BLaER1 (cell line): ENCODE measurements around the gene CUBN.
"Not testable (repeated sequence)": the region's sequence is repeated elsewhere in the genome, so short reads cannot be mapped to it uniquely, and the experiment has no call there.

ENCODE experiments used
- H3K27ac ChIP-seq: shearing (Covaris generic); formaldehyde crosslinking; 2 replicates; pipeline ENCODE4 v1.8.1; 2022
- H3K27me3 ChIP-seq: shearing (Covaris generic); formaldehyde crosslinking; 2 replicates; pipeline ENCODE4 v1.8.1; 2022
- H3K36me3 ChIP-seq: shearing (Covaris generic); formaldehyde crosslinking; 2 replicates; pipeline ENCODE4 v1.8.1; 2022
- H3K4me1 ChIP-seq: shearing (Covaris generic); formaldehyde crosslinking; 2 replicates; pipeline ENCODE4 v1.8.1; 2022
- H3K4me2 ChIP-seq: shearing (Covaris generic); formaldehyde crosslinking; 2 replicates; pipeline ENCODE4 v1.8.1; 2022
- H3K4me3 ChIP-seq: shearing (Covaris generic); formaldehyde crosslinking; 2 replicates; pipeline ENCODE4 v1.8.1; 2022
- H3K9ac ChIP-seq: shearing (Covaris generic); formaldehyde crosslinking; 2 replicates; pipeline ENCODE4 v1.8.1; 2022
- H3K9me3 ChIP-seq: shearing (Covaris generic); formaldehyde crosslinking; 2 replicates; pipeline ENCODE4 v1.8.1; 2022
- H4K20me1 ChIP-seq: shearing (Covaris generic); formaldehyde crosslinking; 2 replicates; pipeline ENCODE4 v1.8.1; 2022
- Cebpa-rat ChIP-seq: shearing (Covaris generic); IDR thresholded peaks from 2 replicates; pipeline ENCODE4 v1.8.1; 2022

Gene CUBN

GRCh38 chr10:16853201-16853600, 276.4 kb downstream of the CUBN start:
- no peaks in the 10 kb centered on the region for H3K9me3 ChIP-seq
- H3K9ac ChIP-seq, result no peak overlapping the region
- H3K27me3 ChIP-seq, result no peaks in the 10 kb centered on the region
- H3K4me3 ChIP-seq, result no peak overlapping the region
- no peak overlapping the region for H3K4me2 ChIP-seq
- H3K36me3 ChIP-seq, result no peaks in the 10 kb centered on the region
- no peaks in the 10 kb centered on the region for H3K4me1 ChIP-seq
- no peak for TF ChIP-seq Cebpa-rat
- no peaks in the 10 kb centered on the region for H4K20me1 ChIP-seq
- H3K27ac ChIP-seq, result no peak overlapping the region

GRCh38 chr10:16852624-16853023, 277.0 kb downstream of the CUBN start:
- no peaks in the 10 kb centered on the region for H4K20me1 ChIP-seq
- H3K27me3 ChIP-seq, result no peaks in the 10 kb centered on the region
- no peaks in the 10 kb centered on the region for H3K36me3 ChIP-seq
- H3K9ac ChIP-seq, result no peak overlapping the region
- no peaks in the 10 kb centered on the region for H3K4me1 ChIP-seq
- no peak overlapping the region for H3K4me3 ChIP-seq
- H3K27ac ChIP-seq, result no peak overlapping the region
- H3K9me3 ChIP-seq, result no peaks in the 10 kb centered on the region
- TF ChIP-seq Cebpa-rat, result no peak
- no peak overlapping the region for H3K4me2 ChIP-seq

DNA sequence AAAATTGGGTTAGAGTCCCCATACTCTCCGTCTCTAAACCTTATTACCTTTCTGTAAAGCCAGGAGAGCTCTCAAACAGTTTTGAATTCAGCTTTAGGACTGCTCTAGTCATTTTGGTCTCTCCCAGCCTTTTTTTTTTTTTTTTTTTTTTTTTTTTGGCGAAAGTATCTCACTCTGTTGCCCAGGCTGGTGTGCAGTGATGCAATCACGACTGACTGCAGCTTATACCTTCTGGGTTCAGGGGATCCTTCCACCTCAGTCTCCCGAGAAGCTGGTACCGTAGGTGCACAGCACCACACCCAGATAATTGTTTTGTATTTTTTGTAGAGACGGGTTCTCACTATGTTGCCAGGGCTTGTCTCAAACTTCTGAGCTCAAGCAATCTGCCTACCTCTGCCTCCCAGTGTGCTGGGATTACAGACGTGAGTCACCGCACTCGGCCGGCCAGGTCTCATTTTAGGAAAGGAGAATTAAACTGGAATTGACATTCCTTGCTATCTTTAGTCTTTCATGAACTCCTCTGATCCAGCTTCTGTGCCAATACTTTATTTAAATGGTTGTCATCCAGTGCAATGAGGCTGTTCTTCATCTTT, 281.0 kb downstream of the CUBN start:
- H4K20me1 ChIP-seq, result no peaks in the 10 kb centered on the region
- H3K27ac ChIP-seq, result no peak overlapping the region
- H3K4me1 ChIP-seq, result no peaks in the 10 kb centered on the region
- no peak overlapping the region for H3K4me3 ChIP-seq
- H3K36me3 ChIP-seq, result no peaks in the 10 kb centered on the region
- no peaks in the 10 kb centered on the region for H3K9me3 ChIP-seq
- no peak for TF ChIP-seq Cebpa-rat
- H3K9ac ChIP-seq, result no peak overlapping the region
- no peak overlapping the region for H3K4me2 ChIP-seq
- no peaks in the 10 kb centered on the region for H3K27me3 ChIP-seq

- no peak for TF ChIP-seq Cebpa-rat
- Histone ChIP-seq H3K4me1 (no peaks in the 10 kb centered on the region), H3K9me3 (no peaks in the 10 kb centered on the region), H3K9ac (no peak overlapping the region), H3K4me2 (no peak overlapping the region), H3K4me3 (no peak overlapping the region), H3K36me3 (no peaks in the 10 kb centered on the region), H4K20me1 (no peaks in the 10 kb centered on the region), H3K27me3 (no peaks in the 10 kb centered on the region), H3K27ac (no peak overlapping the region)
Measured at GRCh38 chr10:16847644-16848043, 282.0 kb downstream of the CUBN start.

DNA sequence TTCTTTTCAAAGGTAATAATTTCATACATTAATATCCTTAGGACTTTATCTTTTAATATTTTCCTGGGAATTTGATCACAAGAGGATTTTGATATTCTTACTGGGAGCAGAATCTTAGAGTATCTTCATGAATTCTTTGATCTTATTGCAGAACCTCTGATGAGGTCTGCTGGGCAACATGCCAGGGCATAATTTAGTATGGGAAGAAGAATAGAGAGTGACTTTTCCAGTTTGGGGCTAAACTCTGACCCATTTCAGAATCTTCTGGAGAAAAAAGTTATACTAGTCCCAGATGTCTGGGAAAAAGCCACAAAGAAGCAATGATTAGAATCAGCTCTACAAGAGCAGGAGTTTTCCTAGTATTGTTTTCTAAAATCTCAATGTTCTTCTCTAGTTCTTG, 284.4 kb downstream of the CUBN start:
- Histone ChIP-seq H3K27me3 (no peaks in the 10 kb centered on the region), H3K9me3 (no peaks in the 10 kb centered on the region), H3K9ac (no peak overlapping the region), H3K36me3 (no peaks in the 10 kb centered on the region), H3K4me1 (no peaks in the 10 kb centered on the region), H4K20me1 (no peaks in the 10 kb centered on the region), H3K27ac (no peak overlapping the region), H3K4me2 (no peak overlapping the region), H3K4me3 (no peak overlapping the region)
- no peak for TF ChIP-seq Cebpa-rat

- H3K27ac ChIP-seq, result no peak overlapping the region
- TF ChIP-seq Cebpa-rat, result no peak
- no peaks in the 10 kb centered on the region for H3K36me3 ChIP-seq
- no peak overlapping the region for H3K9ac ChIP-seq
- H3K4me2 ChIP-seq, result no peak overlapping the region
- no peaks in the 10 kb centered on the region for H4K20me1 ChIP-seq
- H3K27me3 ChIP-seq, result no peaks in the 10 kb centered on the region
- no peaks in the 10 kb centered on the region for H3K9me3 ChIP-seq
- no peak overlapping the region for H3K4me3 ChIP-seq
- H3K4me1 ChIP-seq, result no peaks in the 10 kb centered on the region
Measured at GRCh38 chr10:16843252-16843870, 286.2 kb downstream of the CUBN start.

DNA sequence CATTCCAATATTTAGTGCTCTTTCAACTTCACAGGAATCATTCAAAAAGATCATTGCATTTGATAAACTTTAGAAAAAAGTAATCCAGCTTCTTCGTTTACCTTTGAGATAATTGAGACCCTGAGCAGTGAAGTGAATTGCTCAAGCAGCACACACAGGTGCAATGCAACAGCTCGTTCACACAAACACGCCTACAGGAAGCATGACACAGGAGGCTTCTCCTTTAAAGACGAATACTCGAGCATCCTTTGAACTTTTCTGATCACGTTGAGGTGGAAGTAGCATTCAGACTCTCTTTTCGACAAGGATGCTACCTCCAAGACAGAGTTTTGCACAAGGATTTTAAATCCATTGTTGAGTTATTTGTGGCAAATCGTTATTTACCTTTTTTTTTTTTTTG, 294.4 kb downstream of the CUBN start:
- Histone ChIP-seq H3K4me2 (no peak overlapping the region), H3K27ac (no peak overlapping the region), H3K4me1 (0 out of 2 replicates have a peak, but pooled peaks cover 10% of the 10 kb centered on the region), H3K4me3 (no peak overlapping the region), H3K9ac (no peak overlapping the region), H3K9me3 (no peaks in the 10 kb centered on the region), H3K36me3 (no peaks in the 10 kb centered on the region), H3K27me3 (no peaks in the 10 kb centered on the region), H4K20me1 (no peaks in the 10 kb centered on the region)
- no peak for TF ChIP-seq Cebpa-rat

DNA sequence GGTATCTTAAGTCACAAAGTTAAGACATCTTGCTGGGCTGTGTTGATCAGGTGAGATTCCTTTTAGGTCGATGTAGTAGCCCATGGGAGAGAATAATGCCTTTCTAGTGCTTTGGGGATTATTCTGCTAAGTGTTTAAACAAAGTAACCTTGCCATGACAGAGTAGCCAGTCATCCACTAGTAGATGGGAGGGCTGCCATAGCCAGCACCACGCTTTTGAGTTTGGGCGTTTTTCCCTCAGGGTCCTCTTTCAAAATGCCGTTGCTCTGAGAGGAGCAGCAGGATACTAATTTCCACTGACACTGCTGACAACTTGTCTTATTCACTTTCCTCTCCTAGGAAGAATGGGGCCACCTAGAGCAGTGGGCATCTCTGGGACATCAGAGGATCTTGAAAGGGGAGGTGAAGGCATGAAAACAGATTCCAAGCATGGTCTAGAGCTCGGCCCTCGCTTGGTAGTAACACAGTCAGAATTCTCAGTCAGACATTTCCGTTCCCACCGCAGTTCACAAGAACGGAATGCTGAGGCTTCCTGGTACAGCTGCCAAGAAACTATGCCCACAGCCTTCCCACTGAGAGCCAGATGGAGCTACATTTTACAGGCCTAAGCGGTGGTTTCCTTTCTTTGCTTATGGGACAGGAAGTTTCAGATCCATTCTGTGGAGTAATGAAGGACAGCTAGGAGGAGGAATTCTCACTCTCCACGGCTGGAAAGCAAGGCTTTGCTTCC, 297.1 kb downstream of the CUBN start:
- Histone ChIP-seq H3K4me1 (0 out of 2 replicates have a peak, but pooled peaks cover 10% of the 10 kb centered on the region), H3K4me3 (no peak overlapping the region), H3K27me3 (no peaks in the 10 kb centered on the region), H3K36me3 (no peaks in the 10 kb centered on the region), H3K9me3 (no peaks in the 10 kb centered on the region), H3K27ac (no peak overlapping the region), H3K9ac (no peak overlapping the region), H3K4me2 (peak overlapping the region; percentile 15), H4K20me1 (no peaks in the 10 kb centered on the region)
- no peak for TF ChIP-seq Cebpa-rat

GRCh38 chr10:16828701-16829175, 300.9 kb downstream of the CUBN start:
- Histone ChIP-seq H3K4me2 (no peak overlapping the region), H3K27ac (no peak overlapping the region), H3K36me3 (no peaks in the 10 kb centered on the region), H3K9ac (no peak overlapping the region), H4K20me1 (no peaks in the 10 kb centered on the region), H3K4me1 (0 out of 2 replicates have a peak, but pooled peaks cover 6% of the 10 kb centered on the region), H3K9me3 (no peaks in the 10 kb centered on the region), H3K27me3 (no peaks in the 10 kb centered on the region), H3K4me3 (no peak overlapping the region)
- no peak for TF ChIP-seq Cebpa-rat

- Histone ChIP-seq H3K27ac (no peak overlapping the region), H3K4me1 (0 out of 2 replicates have a peak, but pooled peaks cover 6% of the 10 kb centered on the region), H3K27me3 (no peaks in the 10 kb centered on the region), H4K20me1 (no peaks in the 10 kb centered on the region), H3K36me3 (peaks cover 1% of the 10 kb centered on the region; the same call in 1 of the 2 replicates), H3K9ac (no peak overlapping the region), H3K9me3 (peaks cover 4% of the 10 kb centered on the region), H3K4me2 (no peak overlapping the region), H3K4me3 (no peak overlapping the region)
- no peak for TF ChIP-seq Cebpa-rat
Measured at GRCh38 chr10:16828114-16828568, 301.5 kb downstream of the CUBN start.

- not testable (repeated sequence) for H3K27ac ChIP-seq, H3K27me3 ChIP-seq, H3K36me3 ChIP-seq, H3K9ac ChIP-seq, H4K20me1 ChIP-seq, H3K4me1 ChIP-seq, H3K4me3 ChIP-seq, H3K4me2 ChIP-seq
- H3K9me3 ChIP-seq, result peaks cover 10% of the 10 kb centered on the region
Measured at GRCh38 chr10:16827474-16827873, 302.1 kb downstream of the CUBN start.
